Suprapubic skin (tissue), 3 donors: ENCODE results near the gene SYPL1.

Experiments used
- EP300 ChIP-seq: sonication (generic); formaldehyde crosslinking; IDR thresholded peaks from one replicate; pipeline ENCODE4 v1.6.1; 2017; ENCODE audit warnings: antibody characterized with exemption
- POLR2A ChIP-seq, 2 donors: fragments of 450-650 bp; IDR thresholded peaks; one replicate each; pipeline ENCODE4 v1.6.1; 2017; ENCODE audit warnings: antibody characterized with exemption in 2 of 2, mild to moderate bottlenecking in 2 of 2, moderate library complexity in 2 of 2
- TF ChIP-seq, protein P1 (sequence below), 2 donors: fragments of 200-600 bp in 1 of 2; fragments of 450-650 bp in 1 of 2; sonication (generic) in 1 of 2; IDR thresholded peaks; one replicate each; pipeline ENCODE4 v1.5.1; 2016 to 2019; ENCODE audit warnings: antibody characterized with exemption in 2 of 2, mild to moderate bottlenecking in 1 of 2, moderate library complexity in 1 of 2

DNA sequence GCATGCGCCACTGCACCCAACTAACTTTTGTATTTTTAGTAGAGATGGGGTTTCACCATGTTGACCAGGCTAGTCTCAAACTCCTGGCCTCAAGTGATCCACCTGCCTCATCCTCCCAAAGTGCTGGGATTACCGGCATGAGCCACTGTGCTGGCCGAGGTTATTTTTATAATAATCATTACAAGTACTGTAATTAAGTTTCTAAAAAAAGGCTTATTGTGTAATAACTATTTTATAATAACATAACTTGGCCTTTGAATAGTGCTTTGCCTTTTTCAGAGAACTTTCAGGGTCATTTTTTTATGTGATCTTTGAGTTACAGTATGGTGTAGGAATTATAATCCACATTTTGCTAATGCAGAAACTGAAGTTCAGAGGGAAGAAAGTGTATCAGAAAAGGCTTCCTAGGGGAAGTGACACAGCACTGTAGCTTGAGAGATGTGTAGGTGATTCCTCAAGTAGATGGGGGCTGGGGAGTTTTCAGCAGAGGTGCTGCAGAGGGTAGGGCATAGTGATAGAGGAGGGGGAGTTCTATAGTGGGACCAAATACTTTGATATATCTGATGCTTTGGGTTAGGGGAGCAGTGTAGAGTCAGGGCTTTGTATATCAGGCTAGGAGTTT lies 9.2 kb upstream of the SYPL1 start:
- TF ChIP-seq EP300 (no peak), POLR2A (IDR thresholded peaks at IDR 0.05) (no peak)
- TF ChIP-seq, protein P1, sequence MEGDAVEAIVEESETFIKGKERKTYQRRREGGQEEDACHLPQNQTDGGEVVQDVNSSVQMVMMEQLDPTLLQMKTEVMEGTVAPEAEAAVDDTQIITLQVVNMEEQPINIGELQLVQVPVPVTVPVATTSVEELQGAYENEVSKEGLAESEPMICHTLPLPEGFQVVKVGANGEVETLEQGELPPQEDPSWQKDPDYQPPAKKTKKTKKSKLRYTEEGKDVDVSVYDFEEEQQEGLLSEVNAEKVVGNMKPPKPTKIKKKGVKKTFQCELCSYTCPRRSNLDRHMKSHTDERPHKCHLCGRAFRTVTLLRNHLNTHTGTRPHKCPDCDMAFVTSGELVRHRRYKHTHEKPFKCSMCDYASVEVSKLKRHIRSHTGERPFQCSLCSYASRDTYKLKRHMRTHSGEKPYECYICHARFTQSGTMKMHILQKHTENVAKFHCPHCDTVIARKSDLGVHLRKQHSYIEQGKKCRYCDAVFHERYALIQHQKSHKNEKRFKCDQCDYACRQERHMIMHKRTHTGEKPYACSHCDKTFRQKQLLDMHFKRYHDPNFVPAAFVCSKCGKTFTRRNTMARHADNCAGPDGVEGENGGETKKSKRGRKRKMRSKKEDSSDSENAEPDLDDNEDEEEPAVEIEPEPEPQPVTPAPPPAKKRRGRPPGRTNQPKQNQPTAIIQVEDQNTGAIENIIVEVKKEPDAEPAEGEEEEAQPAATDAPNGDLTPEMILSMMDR (IDR thresholded peaks at IDR 0.05) = no peak
